ENCODE measurements around the gene PXT1. TPM values are rescaled to one million over a fixed set of nuclear protein-coding genes. Genes with fewer than 3 reads are reported as not detected.

The PXT1 gene
- total RNA-seq, 3 donors from 2014 or later (not counting 1 experiment from before 2014, with no cell fraction given) = 0.27 to 1.0 (median 0.28) TPM

DNA sequence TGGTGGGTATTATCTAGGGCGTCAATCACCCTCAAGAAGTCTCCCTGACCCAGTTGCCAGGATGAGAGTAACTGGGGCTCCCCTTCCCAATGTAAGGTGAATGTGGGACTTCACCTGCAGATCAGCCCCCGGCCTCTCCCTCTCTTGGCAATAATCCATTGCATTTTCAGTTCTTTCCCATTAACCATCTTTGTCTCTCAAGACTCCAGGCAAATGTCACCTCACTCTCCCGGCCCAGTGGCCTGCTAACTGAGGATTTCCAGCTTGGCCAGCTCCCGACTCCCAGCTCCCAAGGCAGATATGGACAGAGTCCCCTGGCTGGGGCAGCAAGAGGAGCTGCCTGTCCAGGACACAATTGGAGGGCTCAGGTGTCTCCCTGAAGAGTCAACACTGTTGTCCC is 62.5 kb downstream of the PXT1 start:
- DNase-seq (no peak), ATAC-seq (no peak)
- no peaks in the 10 kb centered on the region for H3K27me3 Mint-ChIP-seq (ENCODE audit: low read depth in 2 of 2)
- Histone ChIP-seq H3K27me3 (ENCODE audit: control insufficient read depth, insufficient read depth, low read length) (no peaks in the 10 kb centered on the region), H3K4me3 (ENCODE audit: low read length) (no peak overlapping the region), H3K36me3 (ENCODE audit: control insufficient read depth, insufficient read depth, low read length) (no peaks in the 10 kb centered on the region), H3K9me3 (ENCODE audit: control insufficient read depth, insufficient read depth, low read length) (no peaks in the 10 kb centered on the region), H3K27ac (ENCODE audit: low read length) (no peak overlapping the region), H3K4me1 (ENCODE audit: control insufficient read depth, insufficient read depth, low read length) (no peaks in the 10 kb centered on the region)
- intact Hi-C loops (cut with micrococcal nuclease) = no loop called here
- 97% methylated on average over 4 of the region's 4 CpGs for WGBS (ENCODE audit: insufficient coverage)
- no peaks in the 10 kb centered on the region for H3K36me3 Mint-ChIP-seq
- H3K4me1 Mint-ChIP-seq = no peaks in the 10 kb centered on the region
- TF ChIP-seq, protein P1, sequence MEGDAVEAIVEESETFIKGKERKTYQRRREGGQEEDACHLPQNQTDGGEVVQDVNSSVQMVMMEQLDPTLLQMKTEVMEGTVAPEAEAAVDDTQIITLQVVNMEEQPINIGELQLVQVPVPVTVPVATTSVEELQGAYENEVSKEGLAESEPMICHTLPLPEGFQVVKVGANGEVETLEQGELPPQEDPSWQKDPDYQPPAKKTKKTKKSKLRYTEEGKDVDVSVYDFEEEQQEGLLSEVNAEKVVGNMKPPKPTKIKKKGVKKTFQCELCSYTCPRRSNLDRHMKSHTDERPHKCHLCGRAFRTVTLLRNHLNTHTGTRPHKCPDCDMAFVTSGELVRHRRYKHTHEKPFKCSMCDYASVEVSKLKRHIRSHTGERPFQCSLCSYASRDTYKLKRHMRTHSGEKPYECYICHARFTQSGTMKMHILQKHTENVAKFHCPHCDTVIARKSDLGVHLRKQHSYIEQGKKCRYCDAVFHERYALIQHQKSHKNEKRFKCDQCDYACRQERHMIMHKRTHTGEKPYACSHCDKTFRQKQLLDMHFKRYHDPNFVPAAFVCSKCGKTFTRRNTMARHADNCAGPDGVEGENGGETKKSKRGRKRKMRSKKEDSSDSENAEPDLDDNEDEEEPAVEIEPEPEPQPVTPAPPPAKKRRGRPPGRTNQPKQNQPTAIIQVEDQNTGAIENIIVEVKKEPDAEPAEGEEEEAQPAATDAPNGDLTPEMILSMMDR (IDR thresholded peaks at IDR 0.05) = no peak
- no peak overlapping the region for H3K27ac Mint-ChIP-seq
- no peak overlapping the region for H3K4me3 Mint-ChIP-seq
- H3K9me3 Mint-ChIP-seq = no peaks in the 10 kb centered on the region

DNA sequence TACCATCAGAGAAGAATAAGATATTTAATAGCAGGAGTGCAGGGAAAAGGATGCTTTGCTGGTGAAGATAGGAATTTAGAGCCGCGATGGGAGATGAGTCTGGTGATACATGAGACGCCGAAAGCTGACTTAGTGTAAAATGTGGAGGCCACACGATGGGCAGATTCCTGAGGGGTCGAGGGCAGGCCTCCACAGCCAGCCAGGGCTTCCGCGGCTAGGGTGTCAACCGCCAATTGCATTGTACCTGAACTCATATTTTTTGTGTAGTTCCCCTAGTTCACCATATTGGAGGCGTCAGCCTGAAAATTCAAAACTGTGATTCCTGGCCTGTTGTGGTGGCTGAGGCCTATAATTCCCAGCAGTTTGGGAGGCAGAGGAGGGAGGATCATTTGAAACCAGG is 63.7 kb downstream of the PXT1 start:
- no peaks in the 10 kb centered on the region for H3K9me3 ChIP-seq (ENCODE audit: control insufficient read depth, insufficient read depth, low read length)
- H3K4me1 ChIP-seq (ENCODE audit: control insufficient read depth, insufficient read depth, low read length) = no peaks in the 10 kb centered on the region
- Mint-ChIP-seq H3K27ac (no peak overlapping the region), H3K9me3 (no peaks in the 10 kb centered on the region), H3K4me3 (no peak overlapping the region), H3K4me1 (no peaks in the 10 kb centered on the region), H3K27me3 (ENCODE audit: low read depth in 2 of 2) (no peaks in the 10 kb centered on the region), H3K36me3 (no peaks in the 10 kb centered on the region)
- H3K36me3 ChIP-seq (ENCODE audit: control insufficient read depth, insufficient read depth, low read length) = no peaks in the 10 kb centered on the region
- 93% methylated on average over 10 of the region's 10 CpGs for WGBS (ENCODE audit: insufficient coverage)
- H3K27me3 ChIP-seq (ENCODE audit: control insufficient read depth, insufficient read depth, low read length) = no peaks in the 10 kb centered on the region
- no peak overlapping the region for H3K27ac ChIP-seq (ENCODE audit: low read length)
- TF ChIP-seq, protein P1 (IDR thresholded peaks at IDR 0.05) = no peak
- no peak for ATAC-seq
- no peak for DNase-seq
- no peak overlapping the region for H3K4me3 ChIP-seq (ENCODE audit: low read length)
- intact Hi-C loops (cut with micrococcal nuclease) = no loop called here

DNA sequence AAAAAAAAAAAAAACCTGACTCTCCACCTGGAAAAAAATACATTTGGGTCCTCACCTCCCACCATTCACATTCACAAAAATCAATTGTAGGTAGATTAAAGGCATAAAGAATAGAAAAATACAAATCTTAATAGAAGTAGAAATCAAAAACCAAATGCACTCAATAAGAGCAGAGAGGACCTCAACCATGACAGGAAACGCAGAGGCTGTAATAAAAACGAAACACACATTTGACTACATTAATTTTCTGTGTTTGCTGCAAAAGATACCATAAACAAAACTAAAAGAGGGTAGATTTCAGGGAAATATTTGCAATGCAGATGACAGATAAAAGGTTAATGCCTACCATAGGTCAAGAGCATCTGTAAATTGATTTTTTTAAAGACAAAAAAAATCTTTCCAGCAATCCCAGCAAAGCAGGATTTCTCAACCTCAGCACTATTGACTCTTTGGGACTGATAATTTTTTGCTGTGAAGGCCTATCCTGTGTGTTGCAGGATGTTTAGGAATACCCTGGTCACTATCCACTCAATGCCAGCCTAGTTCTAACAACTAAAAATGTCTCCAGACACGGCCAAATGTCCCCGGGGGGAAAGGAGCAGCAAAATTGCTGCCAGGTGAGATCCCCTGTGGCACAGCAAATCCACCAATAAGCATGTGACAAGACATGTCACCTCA is 64.3 kb downstream of the PXT1 start:
- WGBS (ENCODE audit: insufficient coverage) = 92% methylated on average over 2 of the region's 4 CpGs
- H3K27ac ChIP-seq (ENCODE audit: low read length) = no peak overlapping the region
- no peak overlapping the region for H3K4me3 ChIP-seq (ENCODE audit: low read length)
- Mint-ChIP-seq H3K4me3 (no peak overlapping the region), H3K27ac (no peak overlapping the region), H3K36me3 (no peaks in the 10 kb centered on the region), H3K4me1 (no peaks in the 10 kb centered on the region), H3K9me3 (no peaks in the 10 kb centered on the region), H3K27me3 (ENCODE audit: low read depth in 2 of 2) (no peaks in the 10 kb centered on the region)
- intact Hi-C loops (cut with micrococcal nuclease) = no loop called here
- ATAC-seq = no peak
- H3K36me3 ChIP-seq (ENCODE audit: control insufficient read depth, insufficient read depth, low read length) = no peaks in the 10 kb centered on the region
- DNase-seq = no peak
- H3K4me1 ChIP-seq (ENCODE audit: control insufficient read depth, insufficient read depth, low read length) = no peaks in the 10 kb centered on the region
- TF ChIP-seq, protein P1 (IDR thresholded peaks at IDR 0.05) = no peak
- H3K9me3 ChIP-seq (ENCODE audit: control insufficient read depth, insufficient read depth, low read length) = no peaks in the 10 kb centered on the region
- H3K27me3 ChIP-seq (ENCODE audit: control insufficient read depth, insufficient read depth, low read length) = no peaks in the 10 kb centered on the region

DNA sequence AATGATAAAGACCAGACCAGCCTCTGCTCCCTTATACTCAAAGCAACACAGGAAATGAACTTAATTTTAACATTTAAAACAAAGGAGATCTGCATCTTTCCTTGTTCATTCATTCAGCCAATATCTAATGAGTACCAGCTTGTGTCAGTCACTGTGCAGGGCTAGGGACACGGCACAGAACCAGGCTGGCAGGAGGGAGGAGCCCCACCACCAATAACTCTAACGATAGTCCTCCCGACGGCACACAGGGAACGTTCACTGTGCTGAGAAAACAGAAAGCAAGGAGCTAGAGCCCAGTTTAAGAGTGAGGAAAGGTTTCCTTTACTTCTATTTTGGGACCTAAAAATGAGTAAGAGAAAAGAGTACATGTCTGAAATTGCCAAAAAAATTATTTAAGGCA is 65.1 kb downstream of the PXT1 start:
- TF ChIP-seq, protein P1 (IDR thresholded peaks at IDR 0.05) = no peak
- intact Hi-C loops (cut with micrococcal nuclease) = no loop called here
- 75% methylated on average over 2 of the region's 5 CpGs for WGBS (ENCODE audit: insufficient coverage)

More for the DNA sequence above, 65.1 kb downstream of the PXT1 start:
- no peak overlapping the region for H3K4me3 Mint-ChIP-seq
- H3K4me3 ChIP-seq (ENCODE audit: low read length) = no peak overlapping the region
- H3K36me3 ChIP-seq (ENCODE audit: control insufficient read depth, insufficient read depth, low read length) = no peaks in the 10 kb centered on the region
- H3K27ac Mint-ChIP-seq = no peak overlapping the region
- no peak for ATAC-seq
- H3K4me1 ChIP-seq (ENCODE audit: control insufficient read depth, insufficient read depth, low read length) = no peaks in the 10 kb centered on the region
- peaks cover 0 to 4% of the 10 kb centered on the region in 2 donors for H3K27me3 Mint-ChIP-seq (ENCODE audit: low read depth in 2 of 2)
- no peaks in the 10 kb centered on the region for H3K9me3 ChIP-seq (ENCODE audit: control insufficient read depth, insufficient read depth, low read length)
- H3K36me3 Mint-ChIP-seq = no peaks in the 10 kb centered on the region
- no peaks in the 10 kb centered on the region for H3K27me3 ChIP-seq (ENCODE audit: control insufficient read depth, insufficient read depth, low read length)
- H3K27ac ChIP-seq (ENCODE audit: low read length) = no peak overlapping the region
- H3K4me1 Mint-ChIP-seq = no peaks in the 10 kb centered on the region
- H3K9me3 Mint-ChIP-seq = no peaks in the 10 kb centered on the region
- DNase-seq = no peak
